Jurkat, Clone E6-1 (cell line): ENCODE results near the gene KLRK1.
"Not testable (repeated sequence)": the region's sequence is repeated elsewhere in the genome, so short reads cannot be mapped to it uniquely, and the experiment has no call there.

Experiments used
- DNase-seq: peaks from one replicate; pipeline ENCODE4 v3.0.0-alpha.2; 2011; ENCODE audit warnings: low read depth, low spot score
- H3K4me3 ChIP-seq: 2 replicates; pipeline ENCODE4 v1.5.1; 2011; ENCODE audit warnings: mild to moderate bottlenecking, low read length, control low read depth, moderate library complexity

Gene KLRK1

GRCh38 chr12:10364815-10365622 lies 24.8 kb downstream of the KLRK1 start:
- peak; percentile 86 for DNase-seq
- peak overlapping the region; percentile 64 for H3K4me3 ChIP-seq

- DNase-seq = no peak
- H3K4me3 ChIP-seq = peak overlapping the region; percentile 64
These were observed 25.7 kb downstream of the KLRK1 start for GRCh38 chr12:10363914-10364814.

GRCh38 chr12:10363658-10363913 lies 26.3 kb downstream of the KLRK1 start:
- H3K4me3 ChIP-seq = no peak overlapping the region

GRCh38 chr12:10362828-10363657 lies 26.8 kb downstream of the KLRK1 start:
- no peak overlapping the region for H3K4me3 ChIP-seq
- DNase-seq = no peak

More at GRCh38 chr12:10363658-10363913, 26.3 kb downstream of the KLRK1 start:
- no peak for DNase-seq

- no peak for DNase-seq
- H3K4me3 ChIP-seq = no peak overlapping the region
These were observed 27.5 kb downstream of the KLRK1 start for GRCh38 chr12:10362325-10362724.

- no peak overlapping the region for H3K4me3 ChIP-seq
- DNase-seq = no peak
These were observed 28.2 kb downstream of the KLRK1 start for GRCh38 chr12:10361622-10362021.

- no peak overlapping the region for H3K4me3 ChIP-seq
- DNase-seq = no peak
These were observed 28.8 kb downstream of the KLRK1 start for GRCh38 chr12:10361084-10361483.

- no peak for DNase-seq
- H3K4me3 ChIP-seq = no peak overlapping the region
These were observed 30.9 kb downstream of the KLRK1 start for GRCh38 chr12:10358969-10359368.

GRCh38 chr12:10358131-10358530 lies 31.7 kb downstream of the KLRK1 start:
- DNase-seq = no peak
- no peak overlapping the region for H3K4me3 ChIP-seq

GRCh38 chr12:10354502-10354901 lies 35.3 kb downstream of the KLRK1 start:
- DNase-seq = no peak
- H3K4me3 ChIP-seq = no peak overlapping the region

- no peak for DNase-seq
- H3K4me3 ChIP-seq = no peak overlapping the region
These were observed 35.8 kb downstream of the KLRK1 start for GRCh38 chr12:10354071-10354470.

GRCh38 chr12:10351457-10351856 lies 38.4 kb downstream of the KLRK1 start:
- not testable (repeated sequence) for H3K4me3 ChIP-seq, DNase-seq

GRCh38 chr12:10341892-10342509 lies 47.8 kb downstream of the KLRK1 start:
- H3K4me3 ChIP-seq = no peak overlapping the region
- no peak for DNase-seq

GRCh38 chr12:10340946-10341345 lies 48.9 kb downstream of the KLRK1 start:
- not testable (repeated sequence) for H3K4me3 ChIP-seq, DNase-seq

- no peak for DNase-seq
- no peak overlapping the region for H3K4me3 ChIP-seq
These were observed 50.6 kb downstream of the KLRK1 start for GRCh38 chr12:10339053-10339840.

GRCh38 chr12:10338470-10338869 lies 51.4 kb downstream of the KLRK1 start:
- not testable (repeated sequence) for DNase-seq, H3K4me3 ChIP-seq

GRCh38 chr12:10336196-10336595 lies 53.6 kb downstream of the KLRK1 start:
- H3K4me3 ChIP-seq, DNase-seq: not testable (repeated sequence)

- no peak overlapping the region for H3K4me3 ChIP-seq
These were observed 58.1 kb downstream of the KLRK1 start for GRCh38 chr12:10331642-10332239.

More at GRCh38 chr12:10331642-10332239, 58.1 kb downstream of the KLRK1 start:
- DNase-seq = peak; percentile 39
